Left lung (tissue), 10 donors: Measurements from ENCODE around the gene CCDC71. TPM values are rescaled to one million over a fixed set of nuclear protein-coding genes. Genes with fewer than 3 reads are reported as not detected.

ENCODE experiments used
- ATAC-seq: fragments of 200-7000 bp; cut with Tn5 transposase; one replicate; pipeline ENCODE4 v1.9.1; 2020; ENCODE audit warnings: moderate library complexity
- DNase-seq, 4 donors: peaks; one replicate each; pipeline ENCODE4 v3.0.0-alpha.2; 2013 to 2020
- H3K27ac ChIP-seq, 2 donors: fragments of 200-600 bp; sonication (generic) in 1 of 2; one replicate each; pipeline versions ENCODE4 v1.5.0 to v1.8.0; 2020 to 2021
- H3K27me3 ChIP-seq, 2 donors: fragments of 200-600 bp; sonication (generic) in 1 of 2; one replicate each; pipeline versions ENCODE4 v1.5.0 to v1.8.0; 2020 to 2021
- H3K36me3 ChIP-seq, 2 donors: fragments of 200-600 bp; sonication (generic) in 1 of 2; one replicate each; pipeline versions ENCODE4 v1.5.0 to v1.8.0; 2020 to 2021
- H3K4me1 ChIP-seq, 2 donors: fragments of 200-600 bp; one replicate each; pipeline ENCODE4 v1.8.0; 2021
- H3K4me3 ChIP-seq, 2 donors: fragments of 200-600 bp; sonication (generic) in 1 of 2; one replicate each; pipeline versions ENCODE4 v1.5.0 to v1.8.0; 2020 to 2021; ENCODE audit warnings: mild to moderate bottlenecking in 1 of 2
- H3K9me3 ChIP-seq, 2 donors: fragments of 200-600 bp; sonication (generic) in 1 of 2; one replicate each; pipeline versions ENCODE4 v1.5.0 to v1.8.0; 2020 to 2021
- intact Hi-C, 2 donors: fragments of 100-400 bp; cut with DNase I; formaldehyde crosslinking; loops; one replicate each; pipeline versions ENCODE4 v1.11.2 to v1.14.2; 2022
- polyA plus RNA-seq, 6 donors: library from polyadenylated mRNA; unstranded; fragments of 120-200 nt; gene quantifications; one replicate each; pipeline ENCODE4 v1.2.1, GENCODE V29; 2013; ENCODE audit not compliant: insufficient read length in 6 of 6
- total RNA-seq, 2 donors: library from RNA; stranded (reverse); fragmentation: NEBNext Ultra II Directional; extraction: Animal tissue kit (Norgen Biotek cat#: 25700); gene quantifications; one replicate each; pipeline ENCODE4 v1.2.1, GENCODE V29; 2021
- TF ChIP-seq, protein P1 (sequence below), 2 donors: fragments of 200-600 bp; sonication (generic) in 1 of 2; IDR thresholded peaks; one replicate each; pipeline versions ENCODE4 v1.5.0 to v1.8.0; 2021; ENCODE audit warnings: antibody characterized with exemption in 2 of 2
- donor health status: DM: no; HTN: yes; CAD: no.
- donor health status: DM: no; HTN: no; CAD: no.

CCDC71 gene
- total and polyA plus RNA-seq, 8 donors: 15.8 to 24.9 (median 20.5) TPM

DNA sequence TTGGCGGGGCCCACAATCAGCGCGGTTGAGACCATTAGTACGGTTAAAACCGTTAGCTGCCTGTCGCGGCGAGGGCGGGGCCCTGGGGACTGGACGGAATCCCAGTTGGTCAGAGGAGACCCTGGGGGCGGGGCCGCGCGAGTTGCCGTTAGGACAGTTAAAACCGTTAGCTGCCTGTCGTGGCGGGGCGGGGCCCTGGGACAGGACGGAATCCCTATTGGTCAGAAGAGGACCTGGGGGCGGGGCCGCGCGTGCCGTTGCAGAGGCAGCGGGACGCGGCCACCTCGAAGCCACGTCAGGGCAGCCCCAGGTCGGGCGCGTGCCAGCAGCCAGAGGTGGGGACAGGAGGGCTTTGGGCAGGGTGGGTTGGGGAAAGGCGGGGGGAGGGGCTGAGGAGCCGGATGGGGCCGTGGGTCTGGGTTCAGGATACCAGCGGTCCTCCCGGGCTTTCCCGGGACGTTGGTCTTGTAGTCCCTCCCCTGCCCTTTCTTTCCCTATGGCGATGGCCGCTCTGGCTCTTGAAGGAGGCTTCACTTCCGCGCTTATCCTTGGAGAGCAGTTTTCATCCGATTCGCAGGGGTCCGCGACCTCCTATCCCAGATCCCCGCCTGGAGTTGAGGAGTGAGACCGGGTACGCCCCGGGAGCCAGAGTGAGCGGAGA, 33.2 kb upstream of the CCDC71 start:
- intact Hi-C loops: no loop called here
- H3K27me3 ChIP-seq: peaks cover 0 to 17% of the 10 kb centered on the region in 2 donors
- peak overlapping the region in 1 of 2 donors; percentile 82 for H3K27ac ChIP-seq
- H3K4me1 ChIP-seq: no peaks in the 10 kb centered on the region
- no peaks in the 10 kb centered on the region for H3K36me3 ChIP-seq
- ATAC-seq (peak; percentile 97), DNase-seq (peak; percentile 64 to 89 (median 86))
- peak overlapping the region; percentile 6 to 33 for H3K4me3 ChIP-seq
- TF ChIP-seq, protein P1, sequence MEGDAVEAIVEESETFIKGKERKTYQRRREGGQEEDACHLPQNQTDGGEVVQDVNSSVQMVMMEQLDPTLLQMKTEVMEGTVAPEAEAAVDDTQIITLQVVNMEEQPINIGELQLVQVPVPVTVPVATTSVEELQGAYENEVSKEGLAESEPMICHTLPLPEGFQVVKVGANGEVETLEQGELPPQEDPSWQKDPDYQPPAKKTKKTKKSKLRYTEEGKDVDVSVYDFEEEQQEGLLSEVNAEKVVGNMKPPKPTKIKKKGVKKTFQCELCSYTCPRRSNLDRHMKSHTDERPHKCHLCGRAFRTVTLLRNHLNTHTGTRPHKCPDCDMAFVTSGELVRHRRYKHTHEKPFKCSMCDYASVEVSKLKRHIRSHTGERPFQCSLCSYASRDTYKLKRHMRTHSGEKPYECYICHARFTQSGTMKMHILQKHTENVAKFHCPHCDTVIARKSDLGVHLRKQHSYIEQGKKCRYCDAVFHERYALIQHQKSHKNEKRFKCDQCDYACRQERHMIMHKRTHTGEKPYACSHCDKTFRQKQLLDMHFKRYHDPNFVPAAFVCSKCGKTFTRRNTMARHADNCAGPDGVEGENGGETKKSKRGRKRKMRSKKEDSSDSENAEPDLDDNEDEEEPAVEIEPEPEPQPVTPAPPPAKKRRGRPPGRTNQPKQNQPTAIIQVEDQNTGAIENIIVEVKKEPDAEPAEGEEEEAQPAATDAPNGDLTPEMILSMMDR (IDR thresholded peaks at IDR 0.05): no peak
- no peaks in the 10 kb centered on the region for H3K9me3 ChIP-seq

DNA sequence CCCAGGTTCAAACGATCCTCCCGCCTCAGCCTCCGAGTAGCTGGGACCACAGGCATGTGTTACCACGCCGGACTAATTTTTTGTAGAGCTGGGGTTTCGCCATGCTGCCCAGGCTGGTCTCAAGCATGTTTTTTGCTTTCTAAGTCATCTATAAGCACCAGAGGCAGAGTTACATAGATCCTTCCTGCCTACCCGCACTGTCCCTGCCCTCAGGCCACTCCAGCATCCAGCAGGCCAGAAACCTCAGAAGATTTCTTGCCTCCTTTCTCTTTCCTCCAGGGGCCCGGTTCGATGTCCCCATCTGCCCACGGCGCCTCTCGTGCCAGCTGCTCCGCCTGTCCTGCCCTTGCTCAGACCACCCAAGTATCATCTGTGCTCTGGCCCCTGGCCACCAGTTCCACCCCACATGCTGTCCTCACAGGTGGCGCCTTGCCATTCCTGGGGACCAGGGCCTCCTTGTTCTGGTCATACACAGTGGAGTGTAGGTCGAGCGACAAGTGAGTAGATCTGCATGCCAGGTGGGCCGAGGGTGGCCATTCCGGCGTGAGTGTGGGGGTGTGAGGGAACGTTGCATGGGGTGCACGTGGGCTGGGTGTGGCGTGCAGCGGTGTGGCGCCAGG, 32.6 kb upstream of the CCDC71 start:
- TF ChIP-seq, protein P1 (IDR thresholded peaks at IDR 0.05): no peak
- no peak for DNase-seq
- intact Hi-C loops: no loop called here
- no peak overlapping the region for H3K27ac ChIP-seq
- no peaks in the 10 kb centered on the region for H3K4me1 ChIP-seq
- no peak for ATAC-seq
- H3K27me3 ChIP-seq: peaks cover 0 to 17% of the 10 kb centered on the region in 2 donors
- no peaks in the 10 kb centered on the region for H3K36me3 ChIP-seq
- H3K4me3 ChIP-seq: no peak overlapping the region
- no peaks in the 10 kb centered on the region for H3K9me3 ChIP-seq

DNA sequence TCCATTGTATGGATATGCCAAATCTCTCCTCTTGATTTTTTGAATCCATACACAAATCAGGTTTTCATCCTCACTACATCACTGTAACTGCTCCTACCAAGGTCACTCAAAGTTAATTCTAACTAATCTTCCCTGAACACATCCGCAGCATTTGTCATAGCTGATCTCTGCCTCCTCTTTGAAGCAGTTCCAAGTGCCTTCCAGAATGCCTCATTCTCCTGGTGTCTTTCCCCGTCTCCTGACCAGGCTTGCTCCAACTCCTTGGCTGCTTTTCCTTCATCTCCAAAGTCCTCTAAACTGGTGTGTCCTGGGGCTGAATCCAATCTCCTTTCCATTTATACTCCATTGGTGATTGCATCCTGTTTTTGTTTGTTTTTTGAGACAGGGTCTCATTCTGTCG, 32.0 kb upstream of the CCDC71 start:
- Histone ChIP-seq H3K9me3 (no peaks in the 10 kb centered on the region), H3K36me3 (no peaks in the 10 kb centered on the region), H3K4me1 (no peaks in the 10 kb centered on the region), H3K4me3 (no peak overlapping the region), H3K27me3 (peaks cover 0 to 17% of the 10 kb centered on the region in 2 donors), H3K27ac (no peak overlapping the region)
- ATAC-seq: no peak
- DNase-seq: no peak
- TF ChIP-seq, protein P1 (IDR thresholded peaks at IDR 0.05): no peak
- intact Hi-C loops: no loop called here

DNA sequence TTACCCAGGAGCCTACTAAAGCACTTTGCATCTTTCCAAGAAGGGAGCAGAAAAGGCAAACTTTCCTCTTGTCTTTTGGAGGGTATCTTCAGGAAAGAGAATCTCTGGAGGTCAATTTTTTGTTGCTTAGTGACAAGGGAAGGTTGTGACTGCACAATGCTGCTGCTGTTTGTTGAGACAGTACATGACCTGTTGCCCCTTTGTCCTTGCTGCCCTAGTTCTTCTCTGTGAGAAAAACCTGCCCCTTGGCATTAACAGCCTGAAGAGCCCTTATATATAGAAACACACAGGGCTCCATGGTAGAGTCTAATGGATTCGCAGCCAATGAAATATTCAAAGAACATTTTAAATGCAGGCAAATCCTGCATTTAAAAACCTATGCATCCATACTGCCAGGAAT, 25.6 kb upstream of the CCDC71 start:
- DNase-seq (no peak), ATAC-seq (no peak)
- no peaks in the 10 kb centered on the region for H3K9me3 ChIP-seq
- TF ChIP-seq, protein P1 (IDR thresholded peaks at IDR 0.05): no peak
- no peaks in the 10 kb centered on the region for H3K36me3 ChIP-seq
- H3K4me3 ChIP-seq: no peak overlapping the region
- no peak overlapping the region for H3K27ac ChIP-seq
- no peaks in the 10 kb centered on the region for H3K4me1 ChIP-seq
- H3K27me3 ChIP-seq: no peaks in the 10 kb centered on the region
- intact Hi-C loops: no loop called here

DNA sequence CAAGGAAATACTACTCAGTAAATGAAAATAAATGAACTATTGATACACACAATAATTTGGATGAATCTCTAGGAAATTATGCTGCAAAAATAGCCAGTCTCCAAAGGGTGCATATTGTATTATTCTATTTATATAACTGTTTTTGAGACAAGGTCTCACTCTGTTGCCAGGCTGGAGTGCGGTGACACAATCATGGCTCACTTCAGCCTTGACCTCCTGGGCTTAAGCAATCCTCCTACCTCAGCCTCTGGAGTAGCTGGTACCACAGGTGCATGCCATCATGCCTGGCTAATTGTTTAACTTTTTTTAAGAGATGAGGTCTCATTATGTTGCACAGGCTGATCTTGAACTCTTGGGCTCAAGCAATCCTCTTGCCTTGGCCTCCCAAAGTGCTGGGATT, 17.7 kb upstream of the CCDC71 start:
- ATAC-seq (no peak), DNase-seq (no peak)
- TF ChIP-seq, protein P1 (IDR thresholded peaks at IDR 0.05): no peak
- no peak overlapping the region for H3K27ac ChIP-seq
- no peaks in the 10 kb centered on the region for H3K36me3 ChIP-seq
- H3K4me3 ChIP-seq: no peak overlapping the region
- H3K4me1 ChIP-seq: no peaks in the 10 kb centered on the region
- intact Hi-C loops: no loop called here
- H3K9me3 ChIP-seq: no peaks in the 10 kb centered on the region
- no peaks in the 10 kb centered on the region for H3K27me3 ChIP-seq
